OCI-LY1 (cell line): ENCODE data around the gene FIS1.

ENCODE experiments used
- CTCF ChIP-seq: fragments of 200-600 bp; sonication (generic), shearing (Covaris generic); IDR thresholded peaks from 2 replicates; pipeline ENCODE4 v1.5.1; 2017; ENCODE audit warnings: mild to moderate bottlenecking, antibody characterized with exemption, low read length, moderate library complexity, mixed read lengths
- EZH2 ChIP-seq: fragments of 200-600 bp; sonication (generic), shearing (Covaris generic); IDR thresholded peaks from 2 replicates; pipeline ENCODE4 v1.8.0; 2017; ENCODE audit warnings: borderline replicate concordance, mixed run types, mild to moderate bottlenecking, antibody characterized with exemption, low read length, moderate library complexity, mixed read lengths

DNA sequence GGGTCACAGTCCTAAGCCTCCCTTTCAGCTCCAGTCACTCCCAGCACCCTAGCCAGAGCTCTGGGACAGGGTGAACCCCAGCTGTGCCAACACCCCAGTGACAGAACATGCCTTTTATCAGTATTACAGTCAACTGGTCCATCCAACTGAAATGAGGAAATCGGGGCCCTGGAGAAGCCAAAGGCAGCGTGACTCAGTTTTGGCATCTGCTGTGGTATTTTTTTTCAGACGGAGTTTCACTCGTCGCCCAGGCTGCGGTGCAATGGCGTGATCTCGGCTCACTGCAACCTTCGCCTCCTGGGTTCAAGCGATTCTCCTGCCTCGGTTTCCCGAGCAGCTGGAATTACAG lies 3.9 kb downstream of the FIS1 start:
- TF ChIP-seq CTCF (no peak), EZH2 (no peak)
